HEK293T (cell line): ENCODE data around the gene TFB2M.
A peak's percentile ranks its signal among the peaks of the same experiment; 100 is the strongest.

Experiments used
- CTCF ChIA-PET: fragments of 350-600 bp; formaldehyde crosslinking; extraction: SDS; loops from one replicate; lab custom pipeline; 2021; ENCODE audit warnings: antibody characterized with exemption, inconsistent platforms; lab: Yijun Ruan, JAX
- POLR2A ChIA-PET: fragments of 350-600 bp; formaldehyde crosslinking; extraction: SDS; loops from one replicate; lab custom pipeline; 2020; ENCODE audit warnings: antibody characterized with exemption, inconsistent platforms; lab: Yijun Ruan, JAX
- DNase-seq: peaks from one replicate; pipeline ENCODE4 v3.0.0; 2012; ENCODE audit warnings: mixed read lengths; ENCODE audit errors: extremely low spot score
- ARNT ChIP-seq: fragments of 450-650 bp; IDR thresholded peaks from 2 replicates; pipeline ENCODE4 v1.6.1; 2017; ENCODE audit warnings: mild to moderate bottlenecking
- BHLHE40 ChIP-seq: fragments of 450-650 bp; IDR thresholded peaks from 2 replicates; pipeline ENCODE4 v1.6.1; 2016; ENCODE audit warnings: mild to moderate bottlenecking, moderate library complexity, borderline replicate concordance
- CTBP1 ChIP-seq: fragments of 450-650 bp; IDR thresholded peaks from 2 replicates; pipeline ENCODE4 v1.6.1; 2016; ENCODE audit warnings: borderline replicate concordance
- ELF4 ChIP-seq: fragments of 450-650 bp; IDR thresholded peaks from 2 replicates; pipeline ENCODE4 v1.6.1; 2017; ENCODE audit warnings: antibody characterized with exemption
- FOXA1 ChIP-seq: fragments of 450-650 bp; IDR thresholded peaks from 2 replicates; pipeline ENCODE4 v1.6.1; 2016; ENCODE audit warnings: mild to moderate bottlenecking
- FOXK2 ChIP-seq: fragments of 450-650 bp; IDR thresholded peaks from 2 replicates; pipeline ENCODE4 v1.6.1; 2016; ENCODE audit warnings: mild to moderate bottlenecking
- FOXM1 ChIP-seq: fragments of 450-650 bp; IDR thresholded peaks from 2 replicates; pipeline ENCODE4 v1.6.1; 2017; ENCODE audit warnings: mild to moderate bottlenecking, borderline replicate concordance
- HDGF ChIP-seq: fragments of 450-650 bp; IDR thresholded peaks from 2 replicates; pipeline ENCODE4 v1.6.1; 2017; ENCODE audit warnings: antibody characterized with exemption, borderline replicate concordance
- L3MBTL2 ChIP-seq: fragments of 450-650 bp; conservative IDR thresholded peaks from 2 replicates; pipeline ENCODE4 v1.6.1; 2016; ENCODE audit warnings: mild to moderate bottlenecking
- LEF1 ChIP-seq: fragments of 450-650 bp; IDR thresholded peaks from 2 replicates; pipeline ENCODE4 v1.6.1; 2017; ENCODE audit warnings: mild to moderate bottlenecking, borderline replicate concordance
- NFRKB ChIP-seq: fragments of 450-650 bp; IDR thresholded peaks from 2 replicates; pipeline ENCODE4 v1.6.1; 2016; ENCODE audit warnings: mild to moderate bottlenecking, moderate library complexity
- PKNOX1 ChIP-seq: fragments of 450-650 bp; IDR thresholded peaks from 2 replicates; pipeline ENCODE4 v1.6.1; 2016
- SP1 ChIP-seq: fragments of 450-650 bp; IDR thresholded peaks from 2 replicates; pipeline ENCODE4 v1.6.1; 2017
- SUZ12 ChIP-seq: fragments of 450-650 bp; IDR thresholded peaks from 2 replicates; pipeline ENCODE4 v1.6.1; 2016; ENCODE audit warnings: mild to moderate bottlenecking
- TARDBP ChIP-seq: fragments of 450-650 bp; IDR thresholded peaks from 2 replicates; pipeline ENCODE4 v1.6.1; 2016
- ZNF384 ChIP-seq: fragments of 450-650 bp; IDR thresholded peaks from 2 replicates; pipeline ENCODE4 v1.6.1; 2016

The TFB2M gene

GRCh38 chr1:246506674-246507481 lies 59.2 kb downstream of the TFB2M start, which contains the start of gene SMYD3:
Gene SMYD3 (minus strand): TSS chr1:246507279.
- peak; percentile 89 for DNase-seq
- TF ChIP-seq SP1 (no peak), HDGF (no peak), L3MBTL2 (no peak), ARNT (no peak), CTBP1 (no peak), ELF4 (no peak), SUZ12 (no peak), FOXM1 (no peak), FOXK2 (no peak), TARDBP (no peak), PKNOX1 (no peak), NFRKB (no peak), LEF1 (no peak), FOXA1 (no peak), ZNF384 (no peak), BHLHE40 (no peak)
- ChIA-PET CTCF (no interaction called here), POLR2A (no interaction called here)

- POLR2A ChIA-PET, result no interaction called here
- TF ChIP-seq ARNT, result no peak
- TF ChIP-seq NFRKB, result no peak
- no peak for TF ChIP-seq BHLHE40
- no peak for TF ChIP-seq CTBP1
- no peak for TF ChIP-seq FOXK2
- no peak for TF ChIP-seq HDGF
- CTCF ChIA-PET, result no interaction called here
- DNase-seq, result no peak
These were observed 59.7 kb downstream of the TFB2M start for GRCh38 chr1:246506367-246506673.

GRCh38 chr1:246503341-246503740 lies 62.7 kb downstream of the TFB2M start:
- POLR2A ChIA-PET, result no interaction called here
- CTCF ChIA-PET, result no interaction called here
- TF ChIP-seq L3MBTL2, result no peak
- DNase-seq, result no peak

- POLR2A ChIA-PET, result no interaction called here
- TF ChIP-seq L3MBTL2, result no peak
- TF ChIP-seq ELF4, result no peak
- TF ChIP-seq ARNT, result no peak
- CTCF ChIA-PET, result interaction anchor here (0.6 kb wide), 1 partner anchor 1708 kb away, joined by 10 read pairs; no protein-coding TSS in a partner anchor
- DNase-seq, result peak; percentile 18
These were observed 68.6 kb downstream of the TFB2M start for GRCh38 chr1:246497331-246497915.

- POLR2A ChIA-PET, result no interaction called here
- DNase-seq, result peak; percentile 51
- CTCF ChIA-PET, result interaction anchor here (0.6 kb wide), 1 partner anchor 38 kb away, joined by 3 read pairs; no protein-coding TSS in a partner anchor
- TF ChIP-seq SUZ12, result no peak
- no peak for TF ChIP-seq FOXA1
- TF ChIP-seq CTBP1, result no peak
- TF ChIP-seq L3MBTL2, result no peak
- TF ChIP-seq BHLHE40, result no peak
- TF ChIP-seq ARNT, result no peak
- TF ChIP-seq NFRKB, result no peak
- no peak for TF ChIP-seq ELF4
- TF ChIP-seq ZNF384, result no peak
- no peak for TF ChIP-seq HDGF
- no peak for TF ChIP-seq FOXK2
- no peak for TF ChIP-seq FOXM1
- no peak for TF ChIP-seq SP1
- TF ChIP-seq PKNOX1, result no peak
These were observed 73.3 kb downstream of the TFB2M start for GRCh38 chr1:246492611-246493245.

GRCh38 chr1:246491551-246492053 lies 74.5 kb downstream of the TFB2M start:
- TF ChIP-seq SP1 (no peak), FOXA1 (no peak), LEF1 (no peak), PKNOX1 (no peak), BHLHE40 (no peak), CTBP1 (no peak)
- POLR2A ChIA-PET, result no interaction called here
- no peak for DNase-seq
- CTCF ChIA-PET, result no interaction called here
